Measurements from ENCODE around the gene PLEKHG4B.
"Not testable (repeated sequence)": the region's sequence is repeated elsewhere in the genome, so short reads cannot be mapped to it uniquely, and the experiment has no call there.

PLEKHG4B gene

DNA sequence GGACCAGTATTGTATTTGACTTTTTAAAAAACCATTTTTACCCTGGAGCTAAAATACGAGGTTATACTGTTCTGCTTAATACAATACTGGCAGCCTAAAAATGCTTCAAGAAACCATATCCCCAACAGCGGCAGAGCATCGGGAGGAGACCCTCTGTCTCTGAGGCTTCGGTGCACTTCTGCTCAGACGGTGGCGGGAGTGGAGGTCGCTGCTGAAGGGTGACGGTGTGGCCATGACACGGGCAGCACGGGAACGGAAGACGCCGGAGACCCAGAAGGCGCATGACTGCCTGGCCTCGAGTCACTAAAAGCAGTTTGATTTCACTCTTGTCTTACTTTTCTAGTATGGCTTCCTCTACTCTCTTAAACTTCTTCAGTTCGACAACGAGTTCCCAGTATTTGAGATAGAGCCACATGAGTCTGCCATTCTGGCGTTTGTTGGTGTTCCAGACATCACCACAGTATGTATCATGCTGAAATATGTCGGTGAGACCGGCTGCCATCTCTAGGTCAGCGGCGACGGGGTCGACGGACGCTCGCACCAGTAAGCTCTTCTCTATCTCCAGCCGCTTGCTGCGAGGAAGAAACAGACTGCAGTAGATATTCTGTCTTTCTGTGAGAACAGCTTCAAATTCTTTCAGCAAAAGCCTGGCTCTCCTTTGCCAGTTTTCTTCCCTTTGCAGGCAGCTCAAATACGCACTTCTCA is 113.2 kb downstream of the PLEKHG4B start:
- no peak for DNase-seq

DNA sequence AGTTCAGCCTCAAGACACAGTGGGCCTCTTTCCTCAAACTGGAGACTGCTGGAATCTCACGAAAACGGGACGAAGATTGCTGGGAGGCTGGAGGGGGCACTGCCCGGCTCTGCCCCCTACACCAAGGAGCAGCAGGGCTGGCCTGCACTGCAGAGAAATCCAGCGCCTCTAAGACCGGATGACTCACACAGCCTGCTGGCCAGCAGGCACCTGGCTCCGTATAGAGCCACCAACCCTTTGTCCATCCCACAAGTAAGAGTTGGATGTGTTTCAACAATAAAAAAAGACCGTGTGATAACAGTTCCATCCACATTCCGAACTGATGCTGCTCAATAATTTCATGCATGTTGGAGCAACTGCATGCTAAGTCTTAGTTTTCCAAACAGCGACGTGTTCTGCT is 114.4 kb downstream of the PLEKHG4B start:
- DNase-seq = no peak

DNA sequence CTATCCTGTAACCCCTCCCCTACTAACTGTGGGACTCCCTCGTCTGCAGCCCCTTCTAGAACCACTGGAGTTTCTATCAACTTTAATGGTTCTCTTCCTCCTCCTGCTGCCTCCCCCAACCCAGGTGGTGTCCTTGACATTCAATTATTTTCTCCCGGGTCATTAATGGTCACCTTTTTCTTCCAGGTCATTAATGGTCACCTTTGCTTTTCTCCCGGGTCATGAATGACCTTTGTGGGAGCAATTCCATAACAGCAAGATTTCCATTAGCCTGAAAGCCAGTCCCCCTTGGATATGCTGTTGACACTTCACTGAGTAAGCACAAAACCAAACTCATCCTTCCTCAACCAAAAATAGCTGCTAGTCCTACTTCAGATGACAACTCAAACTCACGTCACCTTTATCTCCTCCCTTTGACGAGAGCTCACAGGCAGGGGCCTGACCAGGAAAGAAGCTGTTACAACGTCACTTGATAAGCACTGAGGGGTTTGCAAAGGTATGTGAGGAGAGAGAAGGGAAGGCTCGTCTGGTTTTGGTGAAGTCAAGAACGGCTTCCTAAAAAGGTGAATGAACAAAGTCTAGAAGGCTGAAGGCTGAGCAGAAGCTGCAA is 115.1 kb downstream of the PLEKHG4B start:
- no peak for DNase-seq

DNA sequence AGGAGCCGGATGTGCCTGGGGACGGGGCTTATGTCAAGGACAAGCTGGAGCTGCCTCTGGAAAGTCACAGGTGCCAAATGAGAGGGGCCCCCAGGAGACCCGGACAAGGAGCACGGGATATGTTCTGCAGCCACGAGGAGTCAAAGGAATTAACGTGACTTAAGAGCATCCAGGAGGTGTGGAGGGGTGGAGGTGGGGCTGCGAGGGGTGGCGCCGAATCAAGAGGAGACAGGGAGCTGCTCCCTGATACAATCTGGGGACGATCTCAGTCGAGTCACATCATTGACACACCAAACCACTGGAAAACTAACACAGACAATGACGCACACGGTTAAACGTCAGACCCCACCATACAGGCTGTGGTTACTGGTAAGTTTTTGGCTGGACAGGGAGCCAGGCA is 115.6 kb downstream of the PLEKHG4B start:
- DNase-seq = no peak

DNA sequence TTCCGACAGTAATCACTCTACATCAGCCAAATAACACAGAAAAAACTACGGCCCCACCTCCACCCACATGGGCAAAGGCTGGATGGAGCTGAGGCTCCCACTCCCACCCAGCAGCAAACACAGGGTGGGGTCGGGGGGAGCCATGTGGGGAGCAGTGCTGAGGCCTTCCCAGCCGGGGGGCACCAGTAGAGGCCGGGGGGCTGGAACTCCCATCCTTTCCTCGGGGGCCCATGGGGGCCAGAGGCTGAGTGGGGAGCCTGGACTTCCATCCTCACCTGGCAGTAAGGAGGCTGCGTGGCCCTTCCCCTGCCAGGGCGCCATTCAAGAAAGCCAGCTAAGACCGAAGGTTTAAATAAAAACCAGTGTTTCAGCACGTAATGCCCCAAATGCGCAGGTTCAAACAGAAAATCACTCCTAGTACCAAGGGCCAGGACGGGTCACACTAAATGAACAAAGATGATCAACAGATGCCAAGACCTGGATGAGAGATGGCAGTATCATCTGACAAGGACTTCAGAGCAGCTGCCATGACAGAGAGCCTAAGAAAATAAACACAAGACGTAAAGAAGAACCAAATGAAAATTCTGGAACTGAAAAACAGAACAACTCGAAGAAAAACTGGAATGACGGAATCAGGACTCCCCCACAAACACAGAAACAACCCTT is 116.6 kb downstream of the PLEKHG4B start:
- no peak for DNase-seq

DNA sequence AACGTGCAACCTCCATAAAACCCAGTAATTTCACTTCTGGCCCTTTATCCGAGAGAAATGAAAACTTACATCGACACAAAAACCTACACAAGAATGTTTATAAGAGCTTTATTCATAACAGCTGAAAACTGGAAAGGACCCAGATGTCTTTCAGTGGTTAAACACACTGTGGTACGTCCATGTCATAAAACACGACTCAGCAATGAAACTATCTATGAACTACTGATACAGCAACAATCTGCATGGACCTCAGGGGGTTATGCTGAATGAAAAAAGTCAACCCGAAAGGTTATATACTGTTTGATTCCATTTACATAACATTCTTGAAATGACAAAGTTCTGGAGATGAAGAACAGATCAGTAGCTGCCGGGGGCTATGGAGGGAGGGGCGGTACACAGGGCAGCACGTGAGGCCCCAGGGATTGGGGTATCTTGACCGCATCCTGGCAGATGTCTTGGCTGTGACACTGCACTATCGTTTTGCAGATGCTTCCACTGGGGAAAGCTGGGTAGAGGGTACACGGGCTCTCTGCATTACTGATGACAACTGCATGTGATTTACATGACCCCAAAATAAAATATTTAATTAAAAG is 121.9 kb downstream of the PLEKHG4B start:
- DNase-seq = no peak

DNA sequence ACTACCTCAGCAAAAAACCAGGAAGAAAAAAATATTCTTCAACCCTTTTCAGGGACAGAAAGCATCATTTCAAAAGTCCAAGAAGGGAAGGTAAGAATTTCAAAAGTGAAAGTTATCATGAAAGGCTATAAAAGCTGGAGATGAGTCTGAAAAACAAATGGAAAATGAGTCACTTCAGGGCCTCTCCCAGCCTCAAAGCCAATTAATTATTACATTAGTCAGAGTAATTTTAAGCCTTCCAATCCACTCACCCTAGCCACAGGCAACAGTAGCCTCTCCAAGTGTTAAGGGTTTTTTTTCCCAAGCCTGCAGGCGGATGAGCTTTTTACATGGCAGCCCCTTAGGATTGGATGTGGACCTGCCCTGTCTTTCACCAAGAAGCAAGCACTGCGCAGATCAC is 123.3 kb downstream of the PLEKHG4B start:
- not testable (repeated sequence) for DNase-seq

DNA sequence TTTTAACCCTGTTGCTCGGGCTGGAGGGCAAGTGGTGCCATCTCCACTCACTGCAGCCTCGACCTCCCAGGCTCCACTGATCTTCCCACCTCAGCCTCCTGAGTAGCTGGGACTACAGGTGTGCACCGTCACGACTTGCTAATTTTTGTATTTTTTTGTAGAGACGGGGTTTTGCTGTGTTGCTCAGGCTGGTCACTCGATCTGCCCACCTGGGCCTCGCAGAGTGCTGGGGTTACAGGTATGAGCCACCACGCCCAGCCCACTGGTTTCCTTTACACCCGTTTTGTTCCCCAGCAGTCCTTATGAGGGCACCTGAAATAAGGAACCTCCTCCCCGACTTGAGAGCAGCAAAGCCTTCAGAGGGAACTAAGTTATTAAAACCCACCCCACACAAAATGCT is 124.1 kb downstream of the PLEKHG4B start:
- DNase-seq = not testable (repeated sequence)

DNA sequence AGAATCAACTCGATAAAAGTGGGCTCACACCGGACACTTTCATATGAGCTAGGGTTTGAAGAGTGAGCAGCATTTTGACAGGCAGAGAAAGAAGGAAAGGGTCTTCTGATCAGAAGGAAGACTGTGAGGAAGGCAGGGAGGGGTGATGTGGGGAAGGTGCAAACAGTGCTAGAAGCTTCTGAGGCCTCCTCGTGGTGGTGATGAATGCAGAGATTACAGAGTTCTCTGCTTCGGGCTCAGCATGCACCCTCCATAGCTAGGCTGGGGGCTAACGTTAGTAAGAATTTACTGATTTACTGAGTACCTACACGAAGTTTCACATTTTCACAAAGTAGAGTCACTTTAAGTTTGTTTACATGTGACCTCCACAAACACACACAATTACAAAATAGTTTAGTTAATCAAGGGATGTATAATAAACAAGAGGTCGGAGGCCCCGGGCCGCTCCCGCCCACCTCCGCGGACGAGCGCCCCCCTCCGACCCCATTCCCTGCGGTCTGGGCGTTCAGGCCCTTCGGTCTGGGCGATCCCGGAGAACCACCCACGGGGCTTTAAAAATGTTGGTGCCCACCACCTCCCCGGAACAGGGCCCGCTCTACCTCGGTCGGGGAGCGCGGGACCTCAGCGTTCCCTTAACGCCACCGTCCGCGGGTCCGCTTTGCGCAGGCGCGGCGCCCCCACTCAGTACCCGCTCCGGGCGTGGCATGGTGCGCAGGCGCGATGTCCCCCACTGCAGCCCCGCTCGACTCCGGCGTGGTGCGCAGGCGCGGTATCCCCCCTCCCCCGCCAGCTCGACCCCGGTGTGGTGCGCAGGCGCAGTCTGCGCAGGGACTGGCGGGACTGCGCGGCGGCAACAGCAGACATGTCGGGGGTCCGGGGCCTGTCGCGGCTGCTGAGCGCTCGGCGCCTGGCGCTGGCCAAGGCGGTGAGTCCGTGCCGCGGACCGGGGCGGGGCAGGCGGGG is 125.8 kb downstream of the PLEKHG4B start, which contains the start of the genes CCDC127 and SDHA:
Gene CCDC127, minus strand, starts transcription at position 660 of the 963 bp plus-strand sequence. CDS start 1,304 bp downstream, outside the sequence.
Gene SDHA, plus strand, starts transcription at position 827 of the 963 bp plus-strand sequence. Its CDS starts 36 bp downstream, at position 863.
- peak; percentile 94 to 97 for DNase-seq

DNA sequence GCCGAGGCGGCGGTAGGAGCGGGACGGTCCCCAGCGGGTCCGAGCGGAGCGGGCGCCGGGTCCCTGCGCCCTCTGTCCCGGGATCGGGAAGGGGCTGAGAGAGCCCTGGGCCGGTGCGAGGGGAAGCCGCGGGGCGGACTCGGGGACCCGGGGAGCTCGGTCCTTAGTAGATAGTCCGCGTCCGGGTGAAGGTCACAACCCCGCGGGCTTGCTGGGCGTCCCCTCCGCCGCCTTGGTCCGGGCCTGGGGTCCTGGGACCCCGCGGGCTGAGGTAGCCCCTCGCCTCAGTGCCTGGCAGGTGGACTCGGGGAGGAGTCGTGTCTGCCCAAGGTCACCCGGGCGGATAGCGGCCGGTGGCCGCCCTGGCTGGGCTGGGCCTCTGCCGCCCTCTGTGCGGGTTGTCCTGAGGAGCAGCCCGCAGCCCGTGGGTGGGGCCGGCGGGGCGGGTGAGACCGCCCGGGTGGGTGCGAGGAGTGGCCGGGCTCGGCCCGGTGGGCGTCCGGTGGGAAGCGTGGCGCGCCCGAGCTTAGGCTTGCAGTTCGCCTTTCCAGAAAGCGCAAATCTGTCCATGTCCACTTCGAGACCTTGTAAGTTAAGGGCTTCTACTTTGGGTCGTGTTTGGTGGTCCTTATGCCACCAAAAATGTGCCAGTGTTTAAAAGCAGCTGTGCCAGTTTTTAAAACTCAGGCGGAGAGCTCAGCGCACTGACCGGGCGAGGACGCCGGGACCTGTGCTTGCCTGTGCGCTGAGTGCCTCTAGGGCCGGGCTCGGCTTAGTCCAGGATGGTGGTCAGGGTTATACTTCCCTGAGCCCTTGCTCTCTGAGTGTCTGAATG is 126.7 kb downstream of the PLEKHG4B start:
- peak; percentile 8 to 10 for DNase-seq

DNA sequence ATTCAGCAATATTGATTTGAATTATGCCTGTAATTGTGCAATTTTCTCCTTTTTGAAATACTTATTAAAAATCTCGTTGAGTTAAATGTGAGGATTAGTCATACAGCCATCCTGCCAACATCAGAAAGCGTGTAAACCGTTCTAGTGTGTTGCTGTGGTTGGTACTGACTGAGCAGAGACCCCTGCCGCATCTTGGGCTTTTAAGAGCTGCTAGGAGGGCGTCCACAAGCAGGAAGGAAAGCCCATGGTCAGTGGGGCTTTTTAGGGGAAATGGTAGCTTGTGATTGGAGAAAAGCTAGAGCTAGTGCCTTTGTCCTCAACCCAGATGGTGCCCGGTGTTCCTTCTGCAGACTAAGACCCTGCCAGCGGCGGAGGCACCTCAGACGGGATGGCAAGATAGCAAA is 127.5 kb downstream of the PLEKHG4B start:
- DNase-seq = no peak

DNA sequence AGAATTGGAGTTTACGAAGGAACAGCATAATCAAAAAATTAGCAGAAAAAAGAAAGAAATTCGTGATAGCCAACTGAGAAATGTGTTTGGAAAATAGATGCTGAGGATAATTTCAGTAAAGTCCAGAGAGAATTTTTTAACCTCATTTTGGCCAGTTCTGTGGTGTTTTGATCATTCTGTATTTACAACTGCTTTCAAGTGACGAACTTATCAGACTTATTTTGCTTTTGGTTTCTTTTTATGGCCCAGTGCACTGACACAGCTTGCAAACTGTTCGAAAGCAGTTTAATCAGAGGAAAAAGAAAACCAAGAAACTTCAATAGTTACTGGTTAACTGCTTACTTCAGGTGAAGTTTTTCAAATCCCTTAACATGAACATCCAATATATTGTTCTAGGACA is 128.0 kb downstream of the PLEKHG4B start:
- DNase-seq = no peak

DNA sequence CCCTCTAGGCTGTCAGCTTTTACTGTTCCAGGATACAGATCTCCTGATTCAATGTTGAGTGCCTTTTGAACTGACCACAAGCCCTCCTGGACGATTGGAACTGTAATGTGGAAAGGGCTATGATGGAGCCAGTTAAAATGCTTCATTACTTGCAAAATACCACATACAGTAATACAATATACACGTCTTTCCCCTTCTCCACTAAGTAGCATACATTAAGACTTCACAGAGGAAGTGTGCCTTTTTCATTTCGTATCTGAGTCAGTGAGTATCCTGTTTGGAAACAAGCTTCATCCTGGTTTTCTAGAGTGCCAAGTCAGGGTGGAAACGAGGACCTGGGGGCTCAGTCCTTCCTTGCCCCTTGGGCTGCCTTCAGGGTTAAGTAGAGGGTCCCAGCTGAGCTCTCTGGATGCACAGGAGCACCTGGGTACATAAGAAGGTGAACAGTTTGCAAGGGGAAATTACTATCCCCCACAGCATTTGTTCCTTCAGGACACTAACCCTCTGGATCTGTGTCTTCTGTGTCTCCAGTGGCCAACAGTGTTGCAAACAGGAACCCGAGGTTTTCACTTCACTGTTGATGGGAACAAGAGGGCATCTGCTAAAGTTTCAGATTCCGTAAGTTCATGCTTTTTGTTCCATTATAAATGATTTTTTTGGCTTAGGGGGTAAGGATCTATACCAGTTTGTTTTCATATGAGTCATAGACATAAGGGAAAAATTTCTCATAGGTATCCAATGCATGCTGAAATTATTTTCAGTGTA is 131.2 kb downstream of the PLEKHG4B start:
- not testable (repeated sequence) for DNase-seq

DNA sequence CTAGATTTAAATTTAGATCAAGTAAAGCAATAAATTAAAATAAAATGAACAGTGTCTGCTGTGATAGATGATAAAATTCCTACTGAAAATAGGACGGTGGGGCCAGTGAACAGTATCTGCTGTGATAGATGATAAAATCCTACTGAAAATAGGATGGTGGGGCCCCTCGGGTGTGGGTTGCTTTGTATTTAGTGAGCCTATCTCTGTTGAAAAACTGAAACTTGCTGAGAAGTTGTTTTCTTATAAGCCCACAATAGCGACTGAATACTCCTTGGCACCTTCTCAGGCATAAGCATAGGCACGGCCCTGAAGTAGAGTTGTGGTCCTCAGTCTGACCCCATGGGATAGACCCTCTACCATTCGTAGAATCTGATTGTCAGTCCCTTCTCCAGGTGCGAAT is 131.8 kb downstream of the PLEKHG4B start:
- DNase-seq = no peak

DNA sequence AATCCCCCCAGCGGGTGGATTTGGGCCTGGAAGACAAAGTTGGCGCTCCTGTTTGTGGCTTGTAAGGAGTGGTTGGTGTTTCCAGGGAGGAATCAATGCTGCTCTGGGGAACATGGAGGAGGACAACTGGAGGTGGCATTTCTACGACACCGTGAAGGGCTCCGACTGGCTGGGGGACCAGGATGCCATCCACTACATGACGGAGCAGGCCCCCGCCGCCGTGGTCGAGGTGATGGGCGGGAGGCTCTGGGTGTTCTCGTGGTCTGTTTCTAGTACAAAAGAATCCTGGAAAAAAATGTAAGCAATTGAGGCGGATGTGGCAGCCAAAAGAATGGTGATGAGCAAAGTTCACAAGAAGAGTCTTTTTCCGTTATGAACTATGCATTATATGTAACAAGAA is 133.4 kb downstream of the PLEKHG4B start:
- no peak for DNase-seq

DNA sequence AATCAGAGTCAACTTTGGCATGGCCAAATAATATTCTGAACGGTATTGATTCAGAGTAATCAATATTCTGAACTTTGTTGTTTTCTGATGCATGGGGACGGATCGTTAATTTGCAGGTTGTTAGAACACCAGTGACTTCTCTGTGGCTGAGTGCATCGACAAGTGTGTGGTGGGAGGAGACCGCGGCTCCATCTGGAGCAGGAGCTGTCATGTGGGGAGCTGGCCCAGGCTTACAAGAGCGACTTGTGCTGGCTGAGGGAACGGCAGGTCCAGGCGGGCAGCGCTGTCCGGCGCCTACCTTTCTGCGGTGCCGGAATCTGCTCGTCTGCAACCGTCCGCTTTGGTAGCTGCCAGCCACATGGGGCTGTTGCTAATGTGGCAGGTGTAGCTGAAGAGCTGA is 135.4 kb downstream of the PLEKHG4B start:
- DNase-seq = not testable (repeated sequence)

DNA sequence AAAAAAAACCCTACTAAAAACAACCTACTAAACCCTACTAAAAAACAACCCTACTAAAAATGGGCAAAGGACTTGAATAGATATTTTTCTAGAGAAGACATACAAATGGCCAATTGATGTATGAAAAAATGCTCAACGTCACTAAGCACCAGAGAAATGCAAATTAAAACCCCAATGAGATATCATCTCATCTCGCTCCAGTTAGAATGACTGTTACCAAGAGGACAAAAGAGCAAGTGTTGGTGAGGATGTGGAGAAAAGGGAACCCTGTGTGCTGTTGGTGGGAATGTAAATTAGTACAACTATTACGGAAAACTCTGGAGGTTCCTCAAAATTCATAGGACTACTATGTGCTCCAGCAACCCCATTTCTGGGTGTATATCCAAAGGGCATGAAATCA is 136.9 kb downstream of the PLEKHG4B start:
- no peak for DNase-seq

DNA sequence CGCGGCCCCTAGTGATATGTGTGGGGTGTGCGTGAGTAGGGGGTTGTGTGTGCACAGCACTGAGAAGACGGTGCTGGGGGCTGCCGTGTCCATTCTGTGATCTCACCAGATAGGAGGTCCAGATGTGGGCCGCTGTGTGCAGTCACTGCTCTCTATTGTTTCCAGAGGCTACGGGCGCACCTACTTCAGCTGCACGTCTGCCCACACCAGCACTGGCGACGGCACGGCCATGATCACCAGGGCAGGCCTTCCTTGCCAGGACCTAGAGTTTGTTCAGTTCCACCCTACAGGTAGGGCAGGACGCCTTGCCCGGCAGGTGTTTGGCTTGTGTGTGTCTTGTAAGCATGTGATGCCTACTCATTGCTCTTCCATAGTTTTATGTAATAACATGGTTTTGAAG is 138.7 kb downstream of the PLEKHG4B start:
- DNase-seq = no peak

DNA sequence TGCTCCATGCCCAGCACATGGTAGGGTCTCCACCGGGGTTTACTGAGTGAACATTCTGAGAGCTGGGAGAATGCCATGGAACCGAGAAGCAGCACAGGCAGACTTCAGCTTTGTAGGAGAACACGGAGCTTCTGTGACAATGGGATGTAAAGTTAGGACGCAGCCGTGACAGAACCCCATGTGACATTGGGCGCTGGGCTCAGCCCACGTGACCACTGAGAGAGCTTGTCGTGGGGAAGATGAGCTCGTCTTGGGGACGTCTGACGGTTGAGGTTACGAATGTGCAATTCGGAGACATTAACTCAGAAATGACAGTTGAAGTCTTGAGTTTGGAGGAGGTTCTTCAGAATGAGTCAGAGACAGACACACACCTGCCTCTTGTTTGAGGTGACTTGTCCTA is 139.7 kb downstream of the PLEKHG4B start:
- DNase-seq = no peak

DNA sequence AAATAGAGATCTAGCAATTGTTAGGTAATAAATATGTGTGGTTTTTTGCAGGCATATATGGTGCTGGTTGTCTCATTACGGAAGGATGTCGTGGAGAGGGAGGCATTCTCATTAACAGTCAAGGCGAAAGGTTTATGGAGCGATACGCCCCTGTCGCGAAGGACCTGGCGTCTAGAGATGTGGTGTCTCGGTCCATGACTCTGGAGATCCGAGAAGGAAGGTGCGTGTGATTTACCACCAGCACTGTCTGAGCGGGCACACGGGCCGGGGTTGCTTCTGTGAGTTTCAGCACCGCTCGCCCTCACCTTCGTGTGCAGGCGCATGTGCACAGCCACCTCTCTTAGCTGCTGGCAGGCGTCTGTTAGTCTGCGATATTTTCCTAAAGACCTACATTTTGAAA is 141.5 kb downstream of the PLEKHG4B start:
- not testable (repeated sequence) for DNase-seq

DNA sequence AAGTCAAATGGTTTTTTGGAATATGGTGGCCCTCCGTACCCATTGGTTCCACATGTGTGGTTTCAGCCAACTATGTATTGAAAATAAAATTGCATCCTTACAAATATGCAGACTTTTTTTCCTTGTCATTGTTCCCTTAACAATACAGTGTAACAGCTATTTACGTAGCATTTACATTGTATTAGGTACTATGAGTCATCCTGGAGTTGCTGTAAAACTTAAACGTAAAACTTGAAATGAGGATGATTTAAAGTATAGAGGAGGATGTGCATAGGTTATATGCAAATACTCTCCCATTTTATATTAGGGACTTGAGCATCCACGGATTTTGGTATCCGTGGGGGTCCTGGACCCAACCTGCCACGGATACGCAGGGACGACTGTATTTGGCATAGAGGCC is 142.5 kb downstream of the PLEKHG4B start:
- no peak for DNase-seq
